Measurements from ENCODE around the gene COX6A2. TPM values are rescaled to one million over a fixed set of nuclear protein-coding genes. Genes with fewer than 3 reads are reported as not detected.
"Not testable (repeated sequence)": the region's sequence is repeated elsewhere in the genome, so short reads cannot be mapped to it uniquely, and the experiment has no call there.

COX6A2 gene
- total and polyA plus RNA-seq, 12 donors = 2.8 to 5.2 TPM; not detected in 10

DNA sequence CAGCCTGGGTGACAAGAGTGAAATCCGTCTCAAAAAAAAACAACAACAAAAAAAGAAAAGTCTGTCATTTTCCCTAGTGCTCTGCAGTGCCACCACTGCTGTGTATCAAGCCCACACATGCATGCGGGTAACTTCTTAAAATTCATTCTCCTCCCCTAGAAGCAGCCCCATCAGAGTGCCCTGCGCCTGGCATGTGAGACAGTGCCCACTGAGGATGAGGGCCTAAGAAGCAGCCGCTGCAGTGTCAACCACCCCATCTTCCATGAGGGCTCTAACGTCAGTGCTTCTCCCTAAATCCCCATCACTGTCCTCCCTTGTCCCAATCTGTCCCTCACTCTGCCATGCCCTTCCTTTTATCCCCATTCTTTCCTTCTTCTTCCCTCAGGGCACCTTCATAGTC lies 10.2 kb downstream of the COX6A2 start:
- H3K4me1 ChIP-seq (replicated peaks in 1 of 2) = no peaks in the 10 kb centered on the region
- WGBS, 4 donors = 88 to 92% (median 90%) methylated on average over 5 of the region's 5 CpGs
- intact Hi-C loops (cut with DNase I) = no loop called here
- no peak overlapping the region for H3K27ac ChIP-seq
- H3K4me3 ChIP-seq = no peak overlapping the region
- no peaks in the 10 kb centered on the region for H3K36me3 ChIP-seq (replicated peaks in 1 of 2)
- TF ChIP-seq POLR2A (IDR thresholded peaks at IDR 0.05) = no peak
- TF ChIP-seq, protein P1, sequence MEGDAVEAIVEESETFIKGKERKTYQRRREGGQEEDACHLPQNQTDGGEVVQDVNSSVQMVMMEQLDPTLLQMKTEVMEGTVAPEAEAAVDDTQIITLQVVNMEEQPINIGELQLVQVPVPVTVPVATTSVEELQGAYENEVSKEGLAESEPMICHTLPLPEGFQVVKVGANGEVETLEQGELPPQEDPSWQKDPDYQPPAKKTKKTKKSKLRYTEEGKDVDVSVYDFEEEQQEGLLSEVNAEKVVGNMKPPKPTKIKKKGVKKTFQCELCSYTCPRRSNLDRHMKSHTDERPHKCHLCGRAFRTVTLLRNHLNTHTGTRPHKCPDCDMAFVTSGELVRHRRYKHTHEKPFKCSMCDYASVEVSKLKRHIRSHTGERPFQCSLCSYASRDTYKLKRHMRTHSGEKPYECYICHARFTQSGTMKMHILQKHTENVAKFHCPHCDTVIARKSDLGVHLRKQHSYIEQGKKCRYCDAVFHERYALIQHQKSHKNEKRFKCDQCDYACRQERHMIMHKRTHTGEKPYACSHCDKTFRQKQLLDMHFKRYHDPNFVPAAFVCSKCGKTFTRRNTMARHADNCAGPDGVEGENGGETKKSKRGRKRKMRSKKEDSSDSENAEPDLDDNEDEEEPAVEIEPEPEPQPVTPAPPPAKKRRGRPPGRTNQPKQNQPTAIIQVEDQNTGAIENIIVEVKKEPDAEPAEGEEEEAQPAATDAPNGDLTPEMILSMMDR (IDR thresholded peaks at IDR 0.05) = no peak
- no peaks in the 10 kb centered on the region for H3K27me3 ChIP-seq
- H3K9me3 ChIP-seq (replicated peaks in 1 of 3) = no peaks in the 10 kb centered on the region
- DNase-seq = no peak

DNA sequence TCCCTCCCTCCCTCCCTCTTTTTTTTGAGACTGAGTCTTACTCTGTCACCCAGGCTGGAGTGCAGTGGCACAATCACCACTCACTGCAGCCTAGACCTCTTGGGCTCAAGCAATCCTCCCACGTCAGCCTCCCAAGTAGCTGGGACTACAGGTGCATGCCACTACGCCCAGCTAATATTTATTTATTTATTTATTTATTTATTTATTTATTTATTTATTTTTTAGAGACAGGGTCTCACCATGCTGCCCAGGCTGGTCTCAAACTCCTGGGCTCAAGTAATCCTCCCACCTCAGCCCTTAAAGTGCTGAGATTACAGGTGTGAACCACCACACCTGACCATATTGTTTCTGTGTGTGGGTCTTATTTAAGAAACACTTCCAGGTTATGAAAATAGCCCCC lies 11.1 kb downstream of the COX6A2 start:
- H3K4me3 ChIP-seq; H3K36me3 ChIP-seq (replicated peaks in 1 of 2); DNase-seq; H3K27me3 ChIP-seq; H3K4me1 ChIP-seq (replicated peaks in 1 of 2); H3K27ac ChIP-seq; H3K9me3 ChIP-seq (replicated peaks in 1 of 3); intact Hi-C loops (cut with DNase I): not testable (repeated sequence)
- 81 to 96% (median 86%) methylated on average over 2 of the region's 2 CpGs for whole genome bisulfite sequencing, 4 donors

DNA sequence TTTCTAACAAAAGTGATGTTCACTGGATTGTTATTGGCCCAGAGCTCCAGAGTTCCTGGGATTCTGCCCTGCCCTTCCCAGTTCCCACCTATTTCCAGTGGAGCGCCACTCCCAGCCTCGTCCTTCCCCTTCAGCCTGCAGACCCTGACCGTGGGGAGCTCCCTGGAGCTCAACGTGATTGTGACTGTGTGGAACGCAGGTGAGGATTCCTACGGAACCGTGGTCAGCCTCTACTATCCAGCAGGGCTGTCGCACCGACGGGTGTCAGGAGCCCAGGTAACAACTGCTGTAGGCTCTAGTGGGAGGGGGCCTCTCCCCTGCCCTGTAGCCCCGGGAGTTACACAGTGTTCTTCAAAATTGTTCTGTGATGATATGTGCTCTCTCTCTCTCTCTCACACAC lies 11.8 kb downstream of the COX6A2 start:
- intact Hi-C loops (cut with DNase I) = no loop called here
- H3K4me1 ChIP-seq (replicated peaks in 1 of 2) = no peaks in the 10 kb centered on the region
- TF ChIP-seq, protein P1 (IDR thresholded peaks at IDR 0.05) = no peak
- TF ChIP-seq POLR2A (IDR thresholded peaks at IDR 0.05) = no peak
- no peaks in the 10 kb centered on the region for H3K9me3 ChIP-seq (replicated peaks in 1 of 3)
- H3K27ac ChIP-seq = no peak overlapping the region
- H3K27me3 ChIP-seq = no peaks in the 10 kb centered on the region
- WGBS, 4 donors = 80 to 84% (median 82%) methylated on average over 11 of the region's 11 CpGs
- H3K4me3 ChIP-seq = no peak overlapping the region
- H3K36me3 ChIP-seq (replicated peaks in 1 of 2) = no peaks in the 10 kb centered on the region
- DNase-seq = no peak

DNA sequence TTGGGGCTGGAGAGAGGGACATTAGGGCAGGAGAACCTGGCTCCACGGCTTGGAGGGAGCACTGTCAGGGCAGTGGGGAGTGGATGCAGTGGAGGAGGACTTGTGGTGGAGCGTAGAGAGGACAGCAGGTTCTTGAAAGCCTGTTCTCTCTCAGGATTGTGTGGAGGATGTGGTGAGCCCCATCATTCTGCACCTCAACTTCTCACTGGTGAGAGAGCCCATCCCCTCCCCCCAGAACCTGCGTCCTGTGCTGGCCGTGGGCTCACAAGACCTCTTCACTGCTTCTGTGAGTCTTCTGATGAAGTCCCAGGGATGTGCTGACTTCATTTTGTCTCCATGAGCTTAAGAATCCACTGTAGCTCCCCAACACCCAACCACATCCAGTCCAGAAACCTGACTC lies 13.5 kb downstream of the COX6A2 start:
- no peak overlapping the region for H3K4me3 ChIP-seq
- H3K27me3 ChIP-seq = no peaks in the 10 kb centered on the region
- intact Hi-C loops (cut with DNase I) = no loop called here
- 67 to 76% (median 72%) methylated on average over 4 of the region's 4 CpGs for WGBS, 4 donors
- no peaks in the 10 kb centered on the region for H3K9me3 ChIP-seq (replicated peaks in 1 of 3)
- H3K36me3 ChIP-seq (replicated peaks in 1 of 2) = no peaks in the 10 kb centered on the region
- no peak overlapping the region for H3K27ac ChIP-seq
- no peak for TF ChIP-seq POLR2A (IDR thresholded peaks at IDR 0.05)
- TF ChIP-seq, protein P1 (IDR thresholded peaks at IDR 0.05) = no peak
- DNase-seq = no peak
- no peaks in the 10 kb centered on the region for H3K4me1 ChIP-seq (replicated peaks in 1 of 2)

DNA sequence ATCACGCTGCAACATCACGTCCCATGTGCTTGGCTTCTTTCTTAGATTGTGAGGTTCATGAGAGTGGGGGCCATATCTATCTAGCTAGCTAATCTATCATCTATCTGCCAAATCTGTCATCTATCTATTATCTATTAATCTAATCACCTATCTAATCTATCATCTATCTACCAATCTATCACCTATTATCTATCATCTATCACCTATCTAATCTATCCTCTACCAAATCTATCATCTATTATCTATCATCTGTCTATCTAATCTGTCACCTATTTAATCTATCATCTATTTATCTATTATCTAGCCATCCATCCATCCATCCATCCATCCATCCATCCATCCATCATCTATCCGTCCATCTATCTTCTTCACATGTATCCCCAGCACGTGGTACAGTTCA lies 14.2 kb downstream of the COX6A2 start:
- Histone ChIP-seq H3K27ac (no peak overlapping the region), H3K9me3 (replicated peaks in 1 of 3) (no peaks in the 10 kb centered on the region), H3K4me3 (no peak overlapping the region), H3K4me1 (replicated peaks in 1 of 2) (no peaks in the 10 kb centered on the region), H3K27me3 (no peaks in the 10 kb centered on the region), H3K36me3 (replicated peaks in 1 of 2) (no peaks in the 10 kb centered on the region)
- 83 to 92% (median 85%) methylated on average over 4 of the region's 4 CpGs for WGBS, 4 donors
- TF ChIP-seq, protein P1 (IDR thresholded peaks at IDR 0.05) = no peak
- TF ChIP-seq POLR2A (IDR thresholded peaks at IDR 0.05) = no peak
- intact Hi-C loops (cut with DNase I) = no loop called here
- DNase-seq = no peak

Data from adrenal gland (tissue), 12 donors.